Esophagus muscularis mucosa (tissue), 4 donors: ENCODE measurements around the gene EEIG2. TPM values are rescaled to one million over a fixed set of nuclear protein-coding genes. Genes with fewer than 3 reads are reported as not detected.

Experiments used
- DNase-seq: peaks from one replicate; pipeline ENCODE4 v3.0.0-alpha.2; 2017; ENCODE audit errors: extremely low spot score
- H3K27ac ChIP-seq, 4 donors: fragments of 200-600 bp; sonication (generic); replicated peaks in 1 of 4; 1 replicate in 3 of 4; 2 replicates in 1 of 4; pipeline ENCODE4 v1.5.1; 2016 to 2019; ENCODE audit warnings: mild to moderate bottlenecking in 1 of 4
- H3K27me3 ChIP-seq, 4 donors: fragments of 200-600 bp; sonication (generic); one replicate each; pipeline versions ENCODE4 v1.5.1 to v1.6.0; 2016 to 2019
- H3K36me3 ChIP-seq, 4 donors: fragments of 200-600 bp; sonication (generic); one replicate each; pipeline ENCODE4 v1.5.1; 2016 to 2019
- H3K4me1 ChIP-seq, 4 donors: fragments of 200-600 bp; sonication (generic); one replicate each; pipeline ENCODE4 v1.5.1; 2016 to 2019
- H3K4me3 ChIP-seq, 4 donors: fragments of 200-600 bp; sonication (generic); 1 replicate in 2 of 4; 2 replicates in 2 of 4; pipeline ENCODE4 v1.5.1; 2016 to 2019; ENCODE audit warnings: mild to moderate bottlenecking in 4 of 4, moderate library complexity in 1 of 4
- H3K9me3 ChIP-seq, 4 donors: fragments of 200-600 bp; sonication (generic); 1 replicate in 3 of 4; 2 replicates in 1 of 4; pipeline ENCODE4 v1.5.1; 2016 to 2019
- EP300 ChIP-seq: sonication (generic); formaldehyde crosslinking; IDR thresholded peaks from one replicate; pipeline ENCODE4 v1.6.1; 2017; ENCODE audit warnings: antibody characterized with exemption
- POLR2A ChIP-seq: fragments of 450-650 bp; IDR thresholded peaks from one replicate; pipeline ENCODE4 v1.6.1; 2017; ENCODE audit warnings: antibody characterized with exemption, moderate library complexity, mild to moderate bottlenecking, low read depth
- POLR2AphosphoS5 ChIP-seq, 2 donors: sonication (generic); formaldehyde crosslinking; IDR thresholded peaks; one replicate each; pipeline ENCODE4 v1.6.1; 2017; ENCODE audit warnings: antibody characterized with exemption in 2 of 2
- WGBS: methylation state at CpG from one replicate; pipeline ENCODE4 v1.1.5; 2018; 5-methylcytosine and 5-hydroxymethylcytosine counted together
- intact Hi-C: fragments of 100-400 bp; cut with DNase I; formaldehyde crosslinking; loops from one replicate; pipeline ENCODE4 v1.15.1; 2023
- total RNA-seq, 4 donors: library from RNA; depleted of rRNA; stranded (reverse); fragments of >200 nt; gene quantifications; one replicate each; pipeline versions ENCODE4 v1.1.0 to v1.2.1, GENCODE V29; 2016
- TF ChIP-seq, protein P1 (sequence below), 3 experiments: fragments of 200-600 bp in 2 of 3; fragments of 450-650 bp in 1 of 3; sonication (generic) in 2 of 3; IDR thresholded peaks; one replicate each; pipeline ENCODE4 v1.5.1; 2017 to 2019; ENCODE audit warnings: antibody characterized with exemption in 3 of 3, mild to moderate bottlenecking in 2 of 3, moderate library complexity in 1 of 3

EEIG2 gene
- total RNA-seq, 4 donors from 2014 or later = 11.6 to 17.2 (median 14.4) TPM

DNA sequence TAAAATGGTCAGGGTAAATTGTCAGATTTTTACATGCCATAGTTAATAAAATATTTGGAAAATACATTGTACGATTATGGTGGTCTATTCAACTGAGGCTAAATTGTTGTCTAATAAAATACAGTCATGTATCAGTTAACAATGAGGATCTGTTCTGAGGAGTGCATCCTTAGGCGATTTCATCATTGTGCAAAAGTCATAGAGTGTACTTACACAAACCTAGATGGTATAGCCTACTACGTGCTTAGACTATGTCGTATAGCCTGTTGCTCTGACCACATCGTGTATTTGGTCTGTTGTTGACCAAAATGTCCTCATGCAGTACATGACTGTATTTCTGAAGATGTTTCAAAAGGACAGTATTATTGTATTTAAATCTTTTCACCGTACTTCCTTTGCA lies 5.2 kb downstream of the EEIG2 start:
- Histone ChIP-seq H3K4me3 (no peak overlapping the region), H3K4me1 (peaks cover 16 to 38% (median 26%) of the 10 kb centered on the region in 4 donors), H3K9me3 (no peaks in the 10 kb centered on the region), H3K27ac (no peak overlapping the region), H3K27me3 (no peaks in the 10 kb centered on the region), H3K36me3 (no peaks in the 10 kb centered on the region)
- intact Hi-C loops = no loop called here
- 87% methylated on average over 6 of the region's 6 CpGs for WGBS
- TF ChIP-seq, protein P1, sequence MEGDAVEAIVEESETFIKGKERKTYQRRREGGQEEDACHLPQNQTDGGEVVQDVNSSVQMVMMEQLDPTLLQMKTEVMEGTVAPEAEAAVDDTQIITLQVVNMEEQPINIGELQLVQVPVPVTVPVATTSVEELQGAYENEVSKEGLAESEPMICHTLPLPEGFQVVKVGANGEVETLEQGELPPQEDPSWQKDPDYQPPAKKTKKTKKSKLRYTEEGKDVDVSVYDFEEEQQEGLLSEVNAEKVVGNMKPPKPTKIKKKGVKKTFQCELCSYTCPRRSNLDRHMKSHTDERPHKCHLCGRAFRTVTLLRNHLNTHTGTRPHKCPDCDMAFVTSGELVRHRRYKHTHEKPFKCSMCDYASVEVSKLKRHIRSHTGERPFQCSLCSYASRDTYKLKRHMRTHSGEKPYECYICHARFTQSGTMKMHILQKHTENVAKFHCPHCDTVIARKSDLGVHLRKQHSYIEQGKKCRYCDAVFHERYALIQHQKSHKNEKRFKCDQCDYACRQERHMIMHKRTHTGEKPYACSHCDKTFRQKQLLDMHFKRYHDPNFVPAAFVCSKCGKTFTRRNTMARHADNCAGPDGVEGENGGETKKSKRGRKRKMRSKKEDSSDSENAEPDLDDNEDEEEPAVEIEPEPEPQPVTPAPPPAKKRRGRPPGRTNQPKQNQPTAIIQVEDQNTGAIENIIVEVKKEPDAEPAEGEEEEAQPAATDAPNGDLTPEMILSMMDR (IDR thresholded peaks at IDR 0.05) = no peak
- TF ChIP-seq POLR2AphosphoS5 (IDR thresholded peaks at IDR 0.05) = no peak
- DNase-seq = no peak

DNA sequence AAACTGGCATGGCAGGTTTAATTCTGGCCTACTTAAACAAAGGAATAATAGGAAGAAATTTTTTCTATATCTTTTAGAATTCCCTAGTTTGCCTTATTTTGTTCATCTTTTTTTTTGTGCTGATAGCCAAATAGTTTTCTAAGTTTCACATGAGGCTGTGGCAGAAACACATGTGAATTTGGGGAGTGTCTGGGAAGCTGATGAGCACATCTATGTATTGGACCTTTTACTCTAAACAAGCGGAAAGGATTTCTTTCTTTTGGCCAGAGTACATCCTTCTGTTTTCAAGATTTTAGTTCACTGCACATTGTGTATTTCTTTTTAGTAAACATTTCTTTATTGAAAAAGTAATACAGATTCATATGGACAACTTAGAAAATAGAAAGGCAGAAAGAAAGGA lies 5.6 kb downstream of the EEIG2 start:
- H3K27me3 ChIP-seq = no peaks in the 10 kb centered on the region
- 74% methylated on average over 1 of the region's 1 CpG for WGBS
- H3K27ac ChIP-seq = no peak overlapping the region
- peaks cover 16 to 36% (median 24%) of the 10 kb centered on the region in 4 donors for H3K4me1 ChIP-seq
- no peak for TF ChIP-seq POLR2AphosphoS5 (IDR thresholded peaks at IDR 0.05)
- TF ChIP-seq, protein P1 (IDR thresholded peaks at IDR 0.05) = no peak
- no peak for TF ChIP-seq POLR2A
- no peak for TF ChIP-seq EP300
- no peaks in the 10 kb centered on the region for H3K9me3 ChIP-seq
- no peak for DNase-seq
- intact Hi-C loops = no loop called here
- no peaks in the 10 kb centered on the region for H3K36me3 ChIP-seq
- no peak overlapping the region for H3K4me3 ChIP-seq

DNA sequence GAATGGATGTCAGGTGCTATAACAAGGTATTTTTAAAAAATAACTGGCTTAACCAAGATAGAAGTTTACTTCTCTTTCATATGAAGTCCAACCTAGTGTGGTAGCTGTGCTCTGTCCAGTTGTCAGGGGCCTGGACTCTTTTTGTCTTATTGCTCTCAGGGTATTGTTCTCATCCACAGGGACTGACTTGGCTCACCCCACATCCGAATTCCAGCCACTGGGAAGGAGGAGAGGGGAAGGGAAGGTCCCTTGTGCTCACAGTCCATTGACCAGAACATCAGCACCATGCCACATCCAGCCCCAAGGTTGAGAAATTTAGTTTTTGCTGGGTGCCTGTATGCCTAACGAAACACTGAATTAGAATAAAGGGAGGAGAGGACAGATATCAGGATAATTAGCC lies 8.7 kb downstream of the EEIG2 start:
- H3K4me3 ChIP-seq = no peak overlapping the region
- no peak for DNase-seq
- H3K36me3 ChIP-seq = no peaks in the 10 kb centered on the region
- no peak overlapping the region for H3K27ac ChIP-seq
- no peaks in the 10 kb centered on the region for H3K27me3 ChIP-seq
- H3K9me3 ChIP-seq = no peaks in the 10 kb centered on the region
- peaks cover 0 to 8% (median 2%) of the 10 kb centered on the region in 4 donors for H3K4me1 ChIP-seq
- WGBS = 89% methylated on average over 2 of the region's 2 CpGs
- TF ChIP-seq POLR2AphosphoS5 (IDR thresholded peaks at IDR 0.05) = no peak
- intact Hi-C loops = no loop called here

DNA sequence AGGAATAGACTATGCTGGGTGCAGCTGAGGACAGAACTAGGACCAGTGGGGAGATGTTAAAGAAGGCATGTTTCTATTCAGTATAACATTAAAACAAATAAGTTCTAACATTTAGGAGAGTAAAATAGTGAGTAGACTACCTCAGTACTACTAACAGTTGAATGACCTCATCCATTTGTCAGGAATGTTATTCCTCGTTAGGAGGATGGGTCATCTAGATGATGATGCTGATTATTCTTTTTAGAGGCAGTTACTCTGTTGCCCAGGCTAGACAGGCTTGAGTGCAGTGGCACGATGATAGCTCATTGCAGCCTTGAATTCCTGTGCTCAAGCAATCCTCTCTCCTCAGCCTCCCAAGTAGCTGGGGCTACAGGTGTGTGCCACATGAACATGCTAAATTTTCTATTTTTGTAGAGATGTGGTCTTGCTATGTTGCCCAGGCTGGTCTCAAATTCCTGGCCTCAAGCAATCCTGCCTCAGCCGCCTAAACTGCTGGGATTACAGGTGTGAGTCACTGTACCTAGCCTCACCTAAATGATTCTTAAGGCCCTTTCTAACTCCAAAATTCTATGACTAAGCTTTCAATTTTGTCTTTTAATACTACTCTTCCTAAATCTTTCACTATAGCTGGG lies 9.3 kb downstream of the EEIG2 start:
- no peak for TF ChIP-seq POLR2AphosphoS5 (IDR thresholded peaks at IDR 0.05)
- TF ChIP-seq EP300 = no peak
- TF ChIP-seq, protein P1 (IDR thresholded peaks at IDR 0.05) = no peak
- TF ChIP-seq POLR2A = no peak
- Histone ChIP-seq H3K27me3 (no peaks in the 10 kb centered on the region), H3K4me1 (peaks cover 0 to 8% (median 2%) of the 10 kb centered on the region in 4 donors), H3K4me3 (no peak overlapping the region), H3K9me3 (no peaks in the 10 kb centered on the region), H3K27ac (no peak overlapping the region), H3K36me3 (no peaks in the 10 kb centered on the region)
- WGBS = 86% methylated on average over 3 of the region's 3 CpGs
- intact Hi-C loops = no loop called here
- DNase-seq = no peak

GRCh38 chr1:108570128-108570527 lies 10.2 kb downstream of the EEIG2 start:
- no peaks in the 10 kb centered on the region for H3K36me3 ChIP-seq
- H3K4me1 ChIP-seq = peaks cover 0 to 9% (median 5%) of the 10 kb centered on the region in 4 donors
- intact Hi-C loops = no loop called here
- no peaks in the 10 kb centered on the region for H3K27me3 ChIP-seq
- H3K4me3 ChIP-seq = no peak overlapping the region
- DNase-seq = no peak
- no peak overlapping the region for H3K27ac ChIP-seq
- no peak for TF ChIP-seq EP300
- TF ChIP-seq, protein P1 (IDR thresholded peaks at IDR 0.05) = peak in 1 of 3 experiments; percentile 33
- no peak for TF ChIP-seq POLR2AphosphoS5 (IDR thresholded peaks at IDR 0.05)
- no peak for TF ChIP-seq POLR2A
- no peaks in the 10 kb centered on the region for H3K9me3 ChIP-seq
